ENCODE data around the gene RHOT1.
"Not testable (repeated sequence)": the region's sequence is repeated elsewhere in the genome, so short reads cannot be mapped to it uniquely, and the experiment has no call there.

The RHOT1 gene

GRCh38 chr17:32124985-32125847 lies 17.1 kb upstream of the RHOT1 start:
- no peak for DNase-seq (ENCODE audit: low read depth)

GRCh38 chr17:32125848-32126153 lies 16.5 kb upstream of the RHOT1 start:
- no peak for DNase-seq (ENCODE audit: low read depth)

- DNase-seq (ENCODE audit: low read depth): no peak
Measured at GRCh38 chr17:32126325-32126724, 16.0 kb upstream of the RHOT1 start.

- DNase-seq (ENCODE audit: low read depth): no peak
Measured at GRCh38 chr17:32126746-32127145, 15.6 kb upstream of the RHOT1 start.

GRCh38 chr17:32127158-32127897 lies 15.0 kb upstream of the RHOT1 start:
- DNase-seq (ENCODE audit: low read depth): peak; percentile 58

GRCh38 chr17:32128470-32128869 lies 13.8 kb upstream of the RHOT1 start:
- DNase-seq (ENCODE audit: low read depth): not testable (repeated sequence)

GRCh38 chr17:32135497-32136117 lies 6.7 kb upstream of the RHOT1 start:
- DNase-seq (ENCODE audit: low read depth): not testable (repeated sequence)

GRCh38 chr17:32136856-32137255 lies 5.4 kb upstream of the RHOT1 start:
- no peak for DNase-seq (ENCODE audit: low read depth)

- not testable (repeated sequence) for DNase-seq (ENCODE audit: low read depth)
Measured at GRCh38 chr17:32139504-32139903, 2.8 kb upstream of the RHOT1 start.

- no peak for DNase-seq (ENCODE audit: low read depth)
Measured at GRCh38 chr17:32141258-32141657, 1.0 kb upstream of the RHOT1 start.

GRCh38 chr17:32141679-32142037 lies 644 bp upstream of the RHOT1 start:
- DNase-seq (ENCODE audit: low read depth): no peak

GRCh38 chr17:32142857-32143526 lies 690 bp downstream of the RHOT1 start:
- no peak for DNase-seq (ENCODE audit: low read depth)

- DNase-seq (ENCODE audit: low read depth): no peak
Measured at GRCh38 chr17:32143527-32143870, 1.2 kb downstream of the RHOT1 start.

GRCh38 chr17:32144442-32144841 lies 2.1 kb downstream of the RHOT1 start:
- not testable (repeated sequence) for DNase-seq (ENCODE audit: low read depth)

- no peak for DNase-seq (ENCODE audit: low read depth)
Measured at GRCh38 chr17:32148351-32148750, 6.0 kb downstream of the RHOT1 start.

GRCh38 chr17:32150358-32150757 lies 8.1 kb downstream of the RHOT1 start:
- no peak for DNase-seq (ENCODE audit: low read depth)

GRCh38 chr17:32152130-32152529 lies 9.8 kb downstream of the RHOT1 start:
- no peak for DNase-seq (ENCODE audit: low read depth)

- DNase-seq (ENCODE audit: low read depth): no peak
Measured at GRCh38 chr17:32155896-32156295, 13.6 kb downstream of the RHOT1 start.

GRCh38 chr17:32156656-32157055 lies 14.4 kb downstream of the RHOT1 start:
- no peak for DNase-seq (ENCODE audit: low read depth)

- DNase-seq (ENCODE audit: low read depth): no peak
Measured at GRCh38 chr17:32157225-32157624, 14.9 kb downstream of the RHOT1 start.

- DNase-seq (ENCODE audit: low read depth): no peak
Measured at GRCh38 chr17:32158870-32159585, 16.7 kb downstream of the RHOT1 start.
